Psoas muscle (tissue), 8 donors: Measurements from ENCODE around the gene EXOSC5. TPM values are rescaled to one million over a fixed set of nuclear protein-coding genes. Genes with fewer than 3 reads are reported as not detected.
"Not testable (repeated sequence)": the region's sequence is repeated elsewhere in the genome, so short reads cannot be mapped to it uniquely, and the experiment has no call there.

Source experiments
- ATAC-seq, 4 donors: fragments of 200-7000 bp; cut with Tn5 transposase; one replicate each; pipeline ENCODE4 v1.9.1; 2020; ENCODE audit warnings: moderate library complexity in 3 of 4, mild to moderate bottlenecking in 2 of 4
- DNase-seq, 2 donors: peaks; one replicate each; pipeline ENCODE4 v3.0.0-alpha.2; 2020
- H3K27ac ChIP-seq: fragments of 200-600 bp; one replicate; pipeline ENCODE4 v1.8.0; 2022
- H3K27me3 ChIP-seq, 3 donors: fragments of 200-600 bp in 1 of 3; one replicate each; pipeline versions ENCODE4 v1.6.1 to v1.8.0; 2013 to 2022; ENCODE audit warnings: low read length in 2 of 3, mild to moderate bottlenecking in 2 of 3, moderate library complexity in 1 of 3; ENCODE audit not compliant: insufficient read depth in 3 of 3
- H3K36me3 ChIP-seq, 2 donors: fragments of 200-600 bp in 1 of 2; one replicate each; pipeline versions ENCODE4 v1.6.1 to v1.8.0; 2013 to 2022; ENCODE audit warnings: low read depth in 1 of 2, mild to moderate bottlenecking in 1 of 2, moderate library complexity in 1 of 2; ENCODE audit not compliant: insufficient read depth in 1 of 2
- H3K4me1 ChIP-seq: fragments of 200-600 bp; one replicate; pipeline ENCODE4 v1.8.0; 2022
- H3K4me3 ChIP-seq: fragments of 200-600 bp; one replicate; pipeline ENCODE4 v1.8.0; 2022; ENCODE audit warnings: mild to moderate bottlenecking
- H3K9me3 ChIP-seq: fragments of 200-600 bp; one replicate; pipeline ENCODE4 v1.8.0; 2022
- WGBS, 3 donors: extraction: QIAGEN DNeasy Blood & Tissue Kit; methylation state at CpG; one replicate each; pipeline versions ENCODE4 v1.1.6 to v1.1.7; 2013; 5-methylcytosine and 5-hydroxymethylcytosine counted together
- intact Hi-C, 2 donors: fragments of 100-400 bp; cut with DNase I; formaldehyde crosslinking; loops; one replicate each; pipeline versions ENCODE4 v1.11.0 to v1.14.2; 2022
- polyA plus RNA-seq, 3 donors: library from polyadenylated mRNA; stranded (reverse); fragments of 200-250 nt; gene quantifications; one replicate each; pipeline ENCODE4 v1.2.3, GENCODE V29; 2013
- total RNA-seq, 4 donors: library from RNA; stranded (reverse); fragmentation: NEBNext Ultra II Directional in 2 of 4; extraction: Animal tissue kit (Norgen Biotek cat#: 25700) in 2 of 4; gene quantifications; one replicate each; pipeline versions ENCODE4 v1.2.1 to v1.2.4, GENCODE V29; 2021 to 2023
- TF ChIP-seq, protein P1 (sequence below): fragments of 200-600 bp; IDR thresholded peaks from one replicate; pipeline ENCODE4 v1.8.0; 2022; ENCODE audit warnings: antibody characterized with exemption
- donor health status: healthy with polysubstance abuse.
- donor health status: DM: no; HTN: no; CAD: no; lungs with moderate emphysema.
- donor health status: Bipolar disorder and iron deficiency.
- donor health status: healthy.
- donor health status: DM: yes; HTN: yes; CAD: no.
- donor health status: DM: no; HTN: no; CAD: no.
- donor health status: DM: no; HTN: no; CAD: no.
- donor health status: DM: yes; HTN: yes; CAD: no.

EXOSC5 gene
- total and polyA plus RNA-seq, 7 donors: 25.4 to 78.8 (median 41.9) TPM

DNA sequence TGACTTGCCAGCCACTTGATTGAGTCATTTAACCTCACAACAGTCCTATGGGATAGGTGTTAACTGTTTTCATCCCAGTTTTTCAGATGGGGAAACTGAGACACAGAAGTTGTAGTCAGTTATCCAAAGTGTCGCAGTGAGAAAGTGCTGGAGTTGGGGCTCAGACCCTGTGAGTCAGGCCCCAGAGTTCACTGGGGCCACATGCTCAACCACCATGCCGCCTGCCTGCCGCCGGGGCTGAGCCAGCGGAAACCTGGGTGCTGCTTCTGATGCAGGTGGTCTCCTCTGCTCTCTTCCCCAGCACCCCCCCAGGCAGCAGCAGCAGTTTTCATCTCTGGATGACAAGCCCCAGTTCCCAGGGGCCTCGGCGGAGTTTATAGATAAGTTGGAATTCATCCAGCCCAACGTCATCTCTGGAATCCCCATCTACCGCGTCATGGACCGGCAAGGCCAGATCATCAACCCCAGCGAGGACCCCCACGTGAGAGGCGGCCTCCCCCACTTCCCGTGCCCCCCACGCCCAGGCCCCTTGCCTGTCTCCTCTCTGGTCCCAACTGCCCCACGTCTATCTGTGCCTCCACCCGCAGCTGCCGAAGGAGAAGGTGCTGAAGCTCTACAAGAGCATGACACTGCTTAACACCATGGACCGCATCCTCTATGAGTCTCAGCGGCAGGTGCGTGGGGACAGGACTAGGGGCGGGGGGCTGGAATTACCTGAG is 13.3 kb upstream of the EXOSC5 start:
- no peaks in the 10 kb centered on the region for H3K9me3 ChIP-seq
- peak overlapping the region; percentile 78 for H3K27ac ChIP-seq
- H3K4me3 ChIP-seq: no peak overlapping the region
- H3K27me3 ChIP-seq: no peaks in the 10 kb centered on the region
- 86 to 87% (median 87%) methylated on average over 23 of the region's 23 CpGs for WGBS, 3 donors
- TF ChIP-seq, protein P1, sequence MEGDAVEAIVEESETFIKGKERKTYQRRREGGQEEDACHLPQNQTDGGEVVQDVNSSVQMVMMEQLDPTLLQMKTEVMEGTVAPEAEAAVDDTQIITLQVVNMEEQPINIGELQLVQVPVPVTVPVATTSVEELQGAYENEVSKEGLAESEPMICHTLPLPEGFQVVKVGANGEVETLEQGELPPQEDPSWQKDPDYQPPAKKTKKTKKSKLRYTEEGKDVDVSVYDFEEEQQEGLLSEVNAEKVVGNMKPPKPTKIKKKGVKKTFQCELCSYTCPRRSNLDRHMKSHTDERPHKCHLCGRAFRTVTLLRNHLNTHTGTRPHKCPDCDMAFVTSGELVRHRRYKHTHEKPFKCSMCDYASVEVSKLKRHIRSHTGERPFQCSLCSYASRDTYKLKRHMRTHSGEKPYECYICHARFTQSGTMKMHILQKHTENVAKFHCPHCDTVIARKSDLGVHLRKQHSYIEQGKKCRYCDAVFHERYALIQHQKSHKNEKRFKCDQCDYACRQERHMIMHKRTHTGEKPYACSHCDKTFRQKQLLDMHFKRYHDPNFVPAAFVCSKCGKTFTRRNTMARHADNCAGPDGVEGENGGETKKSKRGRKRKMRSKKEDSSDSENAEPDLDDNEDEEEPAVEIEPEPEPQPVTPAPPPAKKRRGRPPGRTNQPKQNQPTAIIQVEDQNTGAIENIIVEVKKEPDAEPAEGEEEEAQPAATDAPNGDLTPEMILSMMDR: no peak
- ATAC-seq: no peak
- H3K4me1 ChIP-seq: peaks cover 60% of the 10 kb centered on the region
- DNase-seq: no peak
- H3K36me3 ChIP-seq: peaks cover 0 to 35% of the 10 kb centered on the region in 2 donors
- intact Hi-C loops: no loop called here

DNA sequence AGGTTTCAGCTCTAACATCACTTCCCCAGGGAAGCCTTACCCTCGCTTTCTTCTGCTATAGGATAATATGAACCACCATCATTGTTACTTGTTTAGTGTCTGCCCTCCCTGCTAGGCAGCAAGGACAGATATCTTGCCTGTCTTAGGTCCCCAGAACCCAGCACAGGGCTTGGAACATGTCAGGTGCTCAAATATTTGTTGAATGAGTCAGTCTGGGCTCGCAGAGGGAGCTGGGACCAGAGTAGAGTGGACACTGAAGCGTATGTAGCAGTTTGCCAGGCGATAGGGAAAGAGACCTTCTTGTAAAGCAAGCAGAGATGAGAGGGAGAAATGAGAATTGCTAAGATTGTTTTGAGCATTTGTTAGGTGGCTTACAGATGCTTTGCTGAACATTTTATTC is 12.1 kb upstream of the EXOSC5 start:
- no peaks in the 10 kb centered on the region for H3K9me3 ChIP-seq

DNA sequence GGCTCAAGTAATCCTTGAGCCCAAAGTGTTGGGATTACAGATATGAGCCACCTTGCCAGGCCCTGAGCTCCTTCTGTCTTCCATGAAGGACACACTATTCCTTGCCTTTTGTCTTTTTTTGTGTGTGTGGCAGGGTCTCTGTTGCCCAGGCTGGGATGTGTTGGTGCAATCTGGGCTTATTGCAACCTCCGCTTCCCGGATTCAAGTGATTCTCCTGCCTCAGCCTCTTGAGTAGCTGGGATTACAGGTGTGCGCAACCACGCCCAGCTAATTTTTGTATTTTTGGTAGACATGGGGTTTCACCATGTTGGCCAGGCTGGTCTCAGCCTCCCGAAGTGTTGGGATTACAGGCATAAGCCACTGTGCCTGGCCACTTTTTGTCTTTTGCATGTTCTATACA is 11.7 kb upstream of the EXOSC5 start:
- 84 to 92% (median 92%) methylated on average over 5 of the region's 5 CpGs for WGBS, 3 donors
- intact Hi-C loops, H3K27me3 ChIP-seq, H3K9me3 ChIP-seq, DNase-seq, ATAC-seq, H3K4me3 ChIP-seq: not testable (repeated sequence)
- H3K27ac ChIP-seq: peak overlapping the region; percentile 67
- peaks cover 49% of the 10 kb centered on the region for H3K4me1 ChIP-seq
- H3K36me3 ChIP-seq: peaks cover 0 to 27% of the 10 kb centered on the region in 2 donors

More for the DNA sequence above, 12.1 kb upstream of the EXOSC5 start:
- WGBS, 3 donors: 51 to 67% (median 58%) methylated on average over 4 of the region's 4 CpGs
- Histone ChIP-seq H3K27ac (peak overlapping the region; percentile 67), H3K27me3 (no peaks in the 10 kb centered on the region), H3K4me3 (no peak overlapping the region), H3K4me1 (peaks cover 53% of the 10 kb centered on the region), H3K36me3 (peaks cover 0 to 31% of the 10 kb centered on the region in 2 donors)
- DNase-seq (no peak), ATAC-seq (peak; percentile 55 to 76 (median 72))
- TF ChIP-seq, protein P1: no peak
- intact Hi-C loops: no loop called here

DNA sequence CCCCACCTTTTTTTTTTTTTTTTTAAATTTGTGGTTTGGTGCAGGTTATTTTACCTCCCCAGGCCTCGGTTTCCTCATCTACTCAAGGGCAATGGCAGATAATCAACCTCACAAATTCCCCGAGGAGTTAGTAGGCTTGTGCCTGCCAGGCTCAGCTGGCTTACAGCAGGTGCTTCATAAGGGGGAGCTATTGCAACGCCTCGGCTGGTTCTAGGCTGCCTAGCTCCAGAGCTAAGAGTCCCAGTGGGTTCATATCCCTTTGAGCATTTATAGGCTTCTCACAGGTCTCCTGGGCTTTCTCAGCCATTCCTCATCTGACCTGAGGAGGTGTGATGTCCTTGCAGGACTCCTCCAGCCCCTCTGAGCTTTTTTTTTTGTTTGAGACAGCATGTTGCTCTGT is 11.1 kb upstream of the EXOSC5 start:
- WGBS, 3 donors: 33 to 64% (median 42%) methylated on average over 4 of the region's 4 CpGs
- Histone ChIP-seq H3K4me1 (peaks cover 49% of the 10 kb centered on the region), H3K9me3 (no peaks in the 10 kb centered on the region), H3K27me3 (no peaks in the 10 kb centered on the region), H3K36me3 (peaks cover 0 to 22% of the 10 kb centered on the region in 2 donors), H3K27ac (peak overlapping the region; percentile 67), H3K4me3 (no peak overlapping the region)
- intact Hi-C loops: no loop called here
- no peak for DNase-seq
- no peak for ATAC-seq
- TF ChIP-seq, protein P1: no peak

DNA sequence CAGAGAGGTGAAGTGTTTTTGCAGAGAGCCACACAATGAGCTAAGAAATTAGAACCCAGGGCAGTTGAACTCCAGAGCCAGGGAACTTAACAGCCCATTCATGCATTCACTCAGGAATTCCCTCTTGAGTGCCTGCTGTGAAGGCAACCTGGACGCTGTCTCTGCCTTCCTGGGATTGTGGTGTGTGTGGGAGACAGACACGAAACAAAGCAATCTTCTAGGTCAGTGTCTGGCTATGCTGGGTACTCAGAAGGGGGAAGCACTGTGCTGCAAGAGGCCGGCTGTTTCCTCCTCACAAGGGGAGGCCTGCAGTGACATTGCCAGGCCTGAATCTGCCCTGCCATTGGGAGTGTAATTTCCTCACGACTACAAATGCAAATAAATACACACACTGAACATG is 10.1 kb upstream of the EXOSC5 start:
- intact Hi-C loops: no loop called here
- H3K4me1 ChIP-seq: peaks cover 43% of the 10 kb centered on the region
- TF ChIP-seq, protein P1: no peak
- peak overlapping the region; percentile 30 for H3K27ac ChIP-seq
- H3K27me3 ChIP-seq: no peaks in the 10 kb centered on the region
- ATAC-seq: no peak
- peaks cover 0 to 19% of the 10 kb centered on the region in 2 donors for H3K36me3 ChIP-seq
- no peaks in the 10 kb centered on the region for H3K9me3 ChIP-seq
- DNase-seq: no peak
- no peak overlapping the region for H3K4me3 ChIP-seq
- WGBS, 3 donors: 54 to 67% (median 55%) methylated on average over 4 of the region's 4 CpGs
